ENCODE results near the gene RGPD8.

The RGPD8 gene

GRCh38 chr2:112343827-112344585, 89.4 kb downstream of the RGPD8 start:
- H3K27me3 ChIP-seq (ENCODE audit: insufficient read depth, low read length), result no peaks in the 10 kb centered on the region
- no peaks in the 10 kb centered on the region for H3K4me1 ChIP-seq (ENCODE audit: insufficient read depth, low read length)
- H3K4me3 ChIP-seq (ENCODE audit: low read length), result no peak overlapping the region
- H3K9ac ChIP-seq (ENCODE audit: low read depth, low read length), result no peak overlapping the region
- no peak overlapping the region for H3K27ac ChIP-seq (ENCODE audit: low read length)
- no peaks in the 10 kb centered on the region for H3K36me3 ChIP-seq (ENCODE audit: insufficient read depth, low read depth, low read length)
- no peaks in the 10 kb centered on the region for H3K9me3 ChIP-seq (ENCODE audit: insufficient read depth, low read depth, low read length)

- H3K4me3 ChIP-seq (ENCODE audit: low read length), result no peak overlapping the region
- no peaks in the 10 kb centered on the region for H3K4me1 ChIP-seq (ENCODE audit: insufficient read depth, low read length)
- H3K36me3 ChIP-seq (ENCODE audit: insufficient read depth, low read depth, low read length), result no peaks in the 10 kb centered on the region
- no peak overlapping the region for H3K27ac ChIP-seq (ENCODE audit: low read length)
- H3K9me3 ChIP-seq (ENCODE audit: insufficient read depth, low read depth, low read length), result no peaks in the 10 kb centered on the region
- H3K27me3 ChIP-seq (ENCODE audit: insufficient read depth, low read length), result no peaks in the 10 kb centered on the region
- no peak overlapping the region for H3K9ac ChIP-seq (ENCODE audit: low read depth, low read length)
Observed at GRCh38 chr2:112342067-112342550, 91.3 kb downstream of the RGPD8 start.

- Histone ChIP-seq H3K27ac (ENCODE audit: low read length) (no peak overlapping the region), H3K4me1 (ENCODE audit: insufficient read depth, low read length) (no peaks in the 10 kb centered on the region), H3K27me3 (ENCODE audit: insufficient read depth, low read length) (no peaks in the 10 kb centered on the region), H3K36me3 (ENCODE audit: insufficient read depth, low read depth, low read length) (no peaks in the 10 kb centered on the region), H3K4me3 (ENCODE audit: low read length) (no peak overlapping the region), H3K9ac (ENCODE audit: low read depth, low read length) (no peak overlapping the region), H3K9me3 (ENCODE audit: insufficient read depth, low read depth, low read length) (no peaks in the 10 kb centered on the region)
Observed at GRCh38 chr2:112340475-112341267, 92.8 kb downstream of the RGPD8 start.

GRCh38 chr2:112339986-112340385, 93.5 kb downstream of the RGPD8 start:
- Histone ChIP-seq H3K27me3 (ENCODE audit: insufficient read depth, low read length) (no peaks in the 10 kb centered on the region), H3K36me3 (ENCODE audit: insufficient read depth, low read depth, low read length) (no peaks in the 10 kb centered on the region), H3K27ac (ENCODE audit: low read length) (no peak overlapping the region), H3K4me3 (ENCODE audit: low read length) (no peak overlapping the region), H3K4me1 (ENCODE audit: insufficient read depth, low read length) (no peaks in the 10 kb centered on the region), H3K9ac (ENCODE audit: low read depth, low read length) (no peak overlapping the region), H3K9me3 (ENCODE audit: insufficient read depth, low read depth, low read length) (no peaks in the 10 kb centered on the region)

GRCh38 chr2:112335600-112335999, 97.8 kb downstream of the RGPD8 start:
- no peak overlapping the region for H3K27ac ChIP-seq (ENCODE audit: low read length)
- H3K4me3 ChIP-seq (ENCODE audit: low read length), result no peak overlapping the region
- H3K9ac ChIP-seq (ENCODE audit: low read depth, low read length), result no peak overlapping the region

GRCh38 chr2:112332123-112332696, 101.2 kb downstream of the RGPD8 start:
- Histone ChIP-seq H3K36me3 (ENCODE audit: insufficient read depth, low read depth, low read length) (peaks cover 3% of the 10 kb centered on the region; the same call in 1 of the 2 replicates), H3K27me3 (ENCODE audit: insufficient read depth, low read length) (no peaks in the 10 kb centered on the region), H3K27ac (ENCODE audit: low read length) (no peak overlapping the region), H3K4me1 (ENCODE audit: insufficient read depth, low read length) (no peaks in the 10 kb centered on the region), H3K9ac (ENCODE audit: low read depth, low read length) (no peak overlapping the region), H3K9me3 (ENCODE audit: insufficient read depth, low read depth, low read length) (no peaks in the 10 kb centered on the region), H3K4me3 (ENCODE audit: low read length) (no peak overlapping the region)

More at GRCh38 chr2:112335600-112335999, 97.8 kb downstream of the RGPD8 start:
- H3K4me1 ChIP-seq (ENCODE audit: insufficient read depth, low read length), result no peaks in the 10 kb centered on the region
- peaks cover 3% of the 10 kb centered on the region; the same call in 1 of the 2 replicates for H3K36me3 ChIP-seq (ENCODE audit: insufficient read depth, low read depth, low read length)
- H3K27me3 ChIP-seq (ENCODE audit: insufficient read depth, low read length), result no peaks in the 10 kb centered on the region
- no peaks in the 10 kb centered on the region for H3K9me3 ChIP-seq (ENCODE audit: insufficient read depth, low read depth, low read length)

- H3K27me3 ChIP-seq (ENCODE audit: insufficient read depth, low read length), result no peaks in the 10 kb centered on the region
- no peaks in the 10 kb centered on the region for H3K36me3 ChIP-seq (ENCODE audit: insufficient read depth, low read depth, low read length)
- no peaks in the 10 kb centered on the region for H3K9me3 ChIP-seq (ENCODE audit: insufficient read depth, low read depth, low read length)
- no peak overlapping the region for H3K9ac ChIP-seq (ENCODE audit: low read depth, low read length)
- no peak overlapping the region for H3K4me3 ChIP-seq (ENCODE audit: low read length)
- H3K4me1 ChIP-seq (ENCODE audit: insufficient read depth, low read length), result no peaks in the 10 kb centered on the region
- H3K27ac ChIP-seq (ENCODE audit: low read length), result no peak overlapping the region
Observed at GRCh38 chr2:112322919-112323318, 110.5 kb downstream of the RGPD8 start.

GRCh38 chr2:112321375-112322320, 111.8 kb downstream of the RGPD8 start:
- Histone ChIP-seq H3K4me3 (ENCODE audit: low read length) (no peak overlapping the region), H3K27ac (ENCODE audit: low read length) (no peak overlapping the region), H3K36me3 (ENCODE audit: insufficient read depth, low read depth, low read length) (no peaks in the 10 kb centered on the region), H3K27me3 (ENCODE audit: insufficient read depth, low read length) (no peaks in the 10 kb centered on the region), H3K9me3 (ENCODE audit: insufficient read depth, low read depth, low read length) (no peaks in the 10 kb centered on the region), H3K9ac (ENCODE audit: low read depth, low read length) (no peak overlapping the region), H3K4me1 (ENCODE audit: insufficient read depth, low read length) (no peaks in the 10 kb centered on the region)
